ENCODE results near the gene NKIRAS1. TPM values are rescaled to one million over a fixed set of nuclear protein-coding genes. Genes with fewer than 3 reads are reported as not detected.

NKIRAS1 gene
- total RNA-seq, 1 experiment from 2014 or later = 6.8 TPM

- no TSS peak for BruUV-seq (replicated peaks)
- H3K4me3 Mint-ChIP-seq (ENCODE audit: unreplicated experiment) = no peak overlapping the region
- intact Hi-C loops (cut with micrococcal nuclease) = no loop called here
- H3K27me3 Mint-ChIP-seq (ENCODE audit: insufficient read depth, unreplicated experiment) = no peaks in the 10 kb centered on the region
- H3K4me1 Mint-ChIP-seq (ENCODE audit: insufficient read depth, unreplicated experiment) = peaks cover 6% of the 10 kb centered on the region
- POLR2A ChIA-PET = interaction anchor here (0.6 to 1.8 kb wide), 3 partner anchors 12 to 116 kb away, joined by 4 to 6 read pairs (median 4); no protein-coding TSS in a partner anchor
- TF ChIP-seq CTCF (IDR thresholded peaks at IDR 0.05; ENCODE audit: unreplicated experiment) = no peak
- DNase-seq (ENCODE audit: unreplicated experiment) = no peak
- H3K36me3 Mint-ChIP-seq (ENCODE audit: insufficient read depth, unreplicated experiment) = no peaks in the 10 kb centered on the region
- no peak overlapping the region for H3K27ac Mint-ChIP-seq (ENCODE audit: low read depth, unreplicated experiment)
- CTCF ChIA-PET = interaction anchor here (0.8 to 1.5 kb wide), 3 partner anchors 11 to 24 kb away, joined by 4 to 5 read pairs (median 5); no protein-coding TSS in a partner anchor
- no peaks in the 10 kb centered on the region for H3K9me3 Mint-ChIP-seq (ENCODE audit: unreplicated experiment)
Measured at GRCh38 chr3:23864931-23865330, 51.9 kb downstream of the NKIRAS1 start.

GRCh38 chr3:23863060-23863459 is 53.7 kb downstream of the NKIRAS1 start:
- H3K36me3 Mint-ChIP-seq (ENCODE audit: insufficient read depth, unreplicated experiment) = peaks cover under 1% of the 10 kb centered on the region
- ChIA-PET CTCF (interaction anchor here (0.5 to 1.0 kb wide), 3 partner anchors 12 to 1773 kb away, joined by 3 to 4 read pairs (median 4); no protein-coding TSS in a partner anchor), POLR2A (no interaction called here)
- no peaks in the 10 kb centered on the region for H3K27me3 Mint-ChIP-seq (ENCODE audit: insufficient read depth, unreplicated experiment)
- peaks cover 12% of the 10 kb centered on the region for H3K4me1 Mint-ChIP-seq (ENCODE audit: insufficient read depth, unreplicated experiment)
- no peak for DNase-seq (ENCODE audit: unreplicated experiment)
- H3K27ac Mint-ChIP-seq (ENCODE audit: low read depth, unreplicated experiment) = no peak overlapping the region
- H3K4me3 Mint-ChIP-seq (ENCODE audit: unreplicated experiment) = no peak overlapping the region
- no TSS peak for BruUV-seq (replicated peaks)
- intact Hi-C loops (cut with micrococcal nuclease) = no loop called here
- no peak for TF ChIP-seq CTCF (IDR thresholded peaks at IDR 0.05; ENCODE audit: unreplicated experiment)
- no peaks in the 10 kb centered on the region for H3K9me3 Mint-ChIP-seq (ENCODE audit: unreplicated experiment)

GRCh38 chr3:23861689-23862088 is 55.1 kb downstream of the NKIRAS1 start:
- Mint-ChIP-seq H3K27ac (ENCODE audit: low read depth, unreplicated experiment) (no peak overlapping the region), H3K4me3 (ENCODE audit: unreplicated experiment) (no peak overlapping the region), H3K36me3 (ENCODE audit: insufficient read depth, unreplicated experiment) (peaks cover 7% of the 10 kb centered on the region), H3K27me3 (ENCODE audit: insufficient read depth, unreplicated experiment) (no peaks in the 10 kb centered on the region), H3K9me3 (ENCODE audit: unreplicated experiment) (no peaks in the 10 kb centered on the region), H3K4me1 (ENCODE audit: insufficient read depth, unreplicated experiment) (peaks cover 19% of the 10 kb centered on the region)
- DNase-seq (ENCODE audit: unreplicated experiment) = no peak
- intact Hi-C loops (cut with micrococcal nuclease) = no loop called here
- ChIA-PET CTCF (interaction anchor here (0.6 to 1.2 kb wide), 2 partner anchors 23 to 40 kb away, joined by 3 read pairs; no protein-coding TSS in a partner anchor), POLR2A (interaction anchor here (0.8 to 0.9 kb wide), 2 partner anchors 11 to 55 kb away, joined by 3 read pairs; partner anchors contain the start of genes NKIRAS1 and RPL15)
- TF ChIP-seq CTCF (IDR thresholded peaks at IDR 0.05; ENCODE audit: unreplicated experiment) = no peak
- no TSS peak for BruUV-seq (replicated peaks)

GRCh38 chr3:23859839-23860382 is 56.9 kb downstream of the NKIRAS1 start:
- POLR2A ChIA-PET = interaction anchor here (0.7 to 2.6 kb wide), 5 partner anchors 9 to 57 kb away, joined by 3 to 6 read pairs (median 3); partner anchors contain the start of genes NKIRAS1 and RPL15
- intact Hi-C loops (cut with micrococcal nuclease) = no loop called here
- Mint-ChIP-seq H3K36me3 (ENCODE audit: insufficient read depth, unreplicated experiment) (peaks cover 7% of the 10 kb centered on the region), H3K9me3 (ENCODE audit: unreplicated experiment) (no peaks in the 10 kb centered on the region), H3K4me1 (ENCODE audit: insufficient read depth, unreplicated experiment) (peaks cover 19% of the 10 kb centered on the region), H3K27ac (ENCODE audit: low read depth, unreplicated experiment) (no peak overlapping the region), H3K27me3 (ENCODE audit: insufficient read depth, unreplicated experiment) (no peaks in the 10 kb centered on the region), H3K4me3 (ENCODE audit: unreplicated experiment) (no peak overlapping the region)
- CTCF ChIA-PET = no interaction called here
- no TSS peak for BruUV-seq (replicated peaks)
- TF ChIP-seq CTCF (IDR thresholded peaks at IDR 0.05; ENCODE audit: unreplicated experiment) = no peak
- DNase-seq (ENCODE audit: unreplicated experiment) = no peak

Measured in MCF 10A (cell line).